Activated CD4-positive, alpha-beta T cell treated with anti-CD3 and anti-CD28 coated beads, Interleukin-2, amount 50 U/mL, for 48 hours (primary cell): ENCODE data around the gene MTMR8.
"Not testable (repeated sequence)": the region's sequence is repeated elsewhere in the genome, so short reads cannot be mapped to it uniquely, and the experiment has no call there.

Source experiments
- DNase-seq, 2 experiments: peaks; one replicate each; pipeline ENCODE4 v3.0.0-alpha.2; 2020

Gene MTMR8

DNA sequence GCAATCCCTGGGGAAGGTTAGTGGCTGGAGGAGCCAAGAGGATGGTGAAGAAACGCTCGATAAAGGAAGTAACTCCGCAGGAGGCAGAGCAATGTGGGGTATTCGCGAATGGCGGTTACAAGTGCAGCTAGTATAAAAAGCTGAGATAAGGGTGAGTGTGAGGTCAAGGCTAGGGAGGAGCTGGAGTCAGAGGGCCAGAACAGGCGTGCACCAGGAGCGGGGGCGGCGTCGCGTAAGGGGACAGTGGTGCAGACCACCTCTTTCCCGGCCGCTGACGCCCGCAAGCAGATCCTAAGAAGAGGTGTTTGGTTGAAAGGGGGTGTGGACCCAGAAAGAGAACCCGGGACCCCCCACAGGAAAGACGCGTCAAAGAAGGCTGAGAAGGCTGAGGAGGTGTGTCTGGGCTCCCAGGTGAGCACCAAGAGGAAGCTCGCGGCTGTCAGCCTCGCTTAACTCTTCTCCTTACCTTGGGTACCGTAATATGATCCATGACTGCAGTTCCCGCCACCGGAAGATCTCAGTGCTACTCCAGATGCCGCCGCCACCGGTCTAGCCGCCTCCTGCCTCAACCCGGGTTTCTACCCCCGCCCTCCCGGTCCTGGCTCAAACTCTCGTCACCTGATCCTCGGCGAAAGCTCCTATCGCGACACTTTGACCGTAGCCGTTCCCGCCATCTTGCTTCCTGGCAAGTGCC is at the start of gene MTMR8:
Gene MTMR8, minus strand, starts transcription at position 579 of the 694 bp plus-strand sequence. Its CDS starts 89 bp downstream, at position 490.
- peak; percentile 79 to 83 for DNase-seq

DNA sequence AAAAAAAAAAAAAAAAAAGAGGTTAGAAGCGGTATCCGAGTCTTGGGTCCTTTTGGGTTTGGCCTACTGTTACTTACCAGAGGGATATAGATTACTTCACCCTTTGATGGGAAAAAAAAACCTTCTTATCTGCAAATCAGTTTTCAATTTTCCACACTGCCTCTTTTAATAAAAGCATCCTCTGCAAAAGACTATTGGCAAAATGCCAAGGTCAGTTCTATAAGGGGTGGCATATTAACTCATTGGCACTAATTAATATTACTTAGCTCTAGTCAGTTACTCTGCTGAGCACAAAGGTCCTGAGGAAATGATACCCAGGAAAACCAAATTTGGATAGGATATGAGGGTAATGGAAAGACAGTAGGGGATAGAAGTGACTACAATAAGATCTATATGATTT is 44.3 kb upstream of the MTMR8 start:
- DNase-seq, result no peak

DNA sequence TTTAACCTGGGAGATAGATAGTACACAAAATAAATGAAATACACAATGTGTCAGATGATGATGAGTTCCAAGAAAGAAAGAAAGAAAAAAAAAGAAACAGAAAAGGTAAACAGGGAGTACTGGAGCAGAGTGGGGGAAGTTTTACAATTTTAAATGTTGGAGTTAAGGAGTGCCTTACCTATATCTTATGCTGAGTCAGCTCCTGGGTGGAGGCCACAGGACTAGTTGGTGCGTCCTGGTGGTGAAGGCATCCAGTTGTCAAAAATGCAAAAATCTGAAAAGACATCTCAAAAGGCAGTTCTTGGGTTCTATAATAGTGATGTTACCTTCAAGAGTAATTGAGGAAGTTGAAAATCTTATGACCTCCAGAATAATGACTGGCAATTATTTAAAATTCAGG is 42.4 kb upstream of the MTMR8 start:
- DNase-seq, result no peak

DNA sequence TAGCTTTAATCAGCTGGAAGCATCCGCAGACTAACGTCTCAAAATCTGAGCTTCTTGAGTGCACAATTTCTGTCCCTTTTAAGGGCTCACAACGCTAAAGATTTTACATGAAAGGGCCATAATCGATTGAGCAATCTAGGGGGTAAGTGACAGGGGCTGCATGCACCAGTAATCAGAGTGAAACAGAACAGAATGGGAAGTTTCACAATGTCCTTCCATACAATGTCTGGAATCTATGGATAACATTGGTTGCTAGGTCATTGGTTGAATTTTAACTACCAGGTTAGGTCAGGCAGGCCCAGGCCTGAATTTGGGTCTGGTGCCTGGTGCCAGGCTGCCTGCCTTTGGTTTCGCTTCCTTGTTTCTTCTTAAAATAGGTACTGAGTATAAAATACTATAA is 42.0 kb upstream of the MTMR8 start:
- no peak for DNase-seq

DNA sequence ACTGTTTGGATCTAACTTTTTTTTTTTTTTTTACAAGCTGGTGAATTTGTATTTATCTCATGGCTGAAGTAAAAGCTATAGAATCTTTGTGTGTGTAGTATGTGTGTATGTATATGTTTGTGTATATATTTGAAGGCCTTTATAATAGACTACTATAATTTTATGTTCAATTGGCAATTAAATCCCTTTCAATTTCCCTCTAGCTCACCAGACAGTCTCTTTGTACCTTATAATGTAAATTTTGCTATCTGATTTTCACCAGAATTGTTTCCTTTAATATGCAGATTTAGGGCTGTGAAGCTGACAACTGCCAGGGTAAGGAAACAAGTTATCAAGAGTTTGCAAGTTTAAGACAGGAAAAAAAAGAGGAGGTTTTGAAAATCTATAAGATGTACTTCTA is 33.1 kb upstream of the MTMR8 start:
- DNase-seq, result no peak

DNA sequence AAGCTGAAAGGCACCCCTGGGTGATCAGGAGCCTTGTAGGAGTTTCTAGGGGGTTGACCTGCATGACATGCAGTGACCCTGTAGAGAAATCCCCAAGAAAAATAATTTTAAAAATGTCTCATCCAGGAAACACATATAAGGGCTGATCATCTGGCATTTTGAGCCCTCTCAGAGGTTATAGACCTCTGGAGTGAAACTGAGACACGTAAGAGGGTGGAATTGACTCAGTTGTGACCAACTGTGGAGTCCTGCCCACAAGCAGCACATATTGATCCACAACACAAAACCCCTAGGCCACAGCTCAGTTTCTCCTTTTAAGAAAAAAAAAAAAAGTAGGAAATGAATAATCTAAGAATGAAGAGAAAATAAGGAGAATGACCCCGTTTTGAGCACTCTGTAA is 32.5 kb upstream of the MTMR8 start:
- no peak for DNase-seq

DNA sequence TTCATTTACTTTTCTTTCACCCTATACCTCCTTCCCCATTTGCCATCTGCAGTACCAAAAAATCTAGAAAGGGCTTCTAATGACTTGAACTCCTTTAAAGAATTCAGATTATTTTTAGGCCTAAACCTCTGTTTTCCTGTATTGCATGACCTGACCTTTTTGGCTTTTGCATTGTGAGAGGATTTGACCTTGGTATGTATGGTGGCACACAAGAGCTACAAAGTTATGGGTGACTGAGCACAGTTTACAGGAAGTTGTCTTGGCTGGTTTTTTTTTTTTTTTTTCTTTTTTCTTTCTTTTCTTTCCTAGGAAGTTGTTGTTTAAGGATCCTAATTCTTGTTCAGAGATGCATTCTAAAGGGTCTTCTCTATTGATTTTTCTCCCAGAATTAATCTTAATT is 32.0 kb upstream of the MTMR8 start:
- no peak for DNase-seq

DNA sequence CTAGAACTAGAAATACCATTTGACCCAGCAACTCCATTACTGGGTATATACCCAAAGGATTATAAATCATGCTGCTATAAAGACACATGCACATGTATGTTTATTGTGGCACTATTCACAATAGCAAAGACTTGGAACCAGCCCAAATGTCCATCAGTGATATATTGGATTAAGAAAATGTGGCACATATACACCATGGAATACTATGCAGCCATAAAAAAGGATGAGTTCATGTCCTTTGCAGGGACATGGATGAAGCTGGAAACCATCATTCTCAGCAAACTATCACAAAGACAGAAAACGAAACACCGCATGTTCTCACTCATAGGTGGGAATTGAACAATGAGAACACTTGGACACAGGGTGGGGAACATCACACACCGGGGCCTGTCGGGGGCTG is 14.5 kb upstream of the MTMR8 start:
- not testable (repeated sequence) for DNase-seq

DNA sequence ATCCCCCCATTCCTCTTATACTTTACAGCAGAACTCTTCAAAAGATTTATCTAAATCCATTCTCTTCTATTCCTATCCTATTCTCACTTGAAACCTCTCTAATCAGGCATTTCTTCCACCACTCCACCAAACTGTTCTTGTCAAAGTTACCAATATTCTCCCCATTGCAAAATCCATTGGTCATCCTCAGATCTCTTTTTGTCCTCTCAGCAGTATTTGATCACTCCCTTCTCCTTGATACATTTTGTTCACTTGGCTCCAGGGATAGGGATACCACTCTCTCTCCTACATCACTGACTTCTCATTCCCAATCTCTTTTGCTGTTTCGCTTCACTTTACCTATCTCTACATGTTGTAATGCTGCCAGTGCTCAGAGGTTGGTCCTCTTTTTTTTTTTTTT is 2.8 kb upstream of the MTMR8 start:
- no peak for DNase-seq

- DNase-seq, result no peak
Observed at GRCh38 chrX:64395568-64395929, 297 bp upstream of the MTMR8 start.

GRCh38 chrX:64394059-64394873 is 986 bp downstream of the MTMR8 start:
- peak in 1 of 2 experiments; percentile 0 for DNase-seq

DNA sequence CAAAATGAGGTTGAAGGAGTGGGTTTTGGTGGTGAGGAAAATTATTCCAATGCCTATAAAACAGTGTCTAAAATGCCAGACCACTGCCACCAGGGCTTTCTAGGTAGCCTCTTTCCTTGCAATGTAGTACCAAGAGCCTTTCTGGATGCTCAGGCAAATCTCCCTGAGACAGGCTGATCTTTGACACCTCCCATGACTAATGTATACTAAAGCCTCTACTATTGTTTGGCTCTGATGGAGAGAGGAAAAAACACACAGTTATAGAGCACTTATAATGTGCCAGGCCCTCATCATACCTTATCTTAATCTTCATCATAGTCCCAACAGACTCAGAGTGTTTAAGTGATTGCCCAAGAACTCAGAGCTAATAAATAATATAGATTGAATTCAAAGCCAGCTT is 5.8 kb downstream of the MTMR8 start:
- DNase-seq, result no peak

GRCh38 chrX:64380789-64381188 is 14.5 kb downstream of the MTMR8 start:
- DNase-seq, result not testable (repeated sequence)

DNA sequence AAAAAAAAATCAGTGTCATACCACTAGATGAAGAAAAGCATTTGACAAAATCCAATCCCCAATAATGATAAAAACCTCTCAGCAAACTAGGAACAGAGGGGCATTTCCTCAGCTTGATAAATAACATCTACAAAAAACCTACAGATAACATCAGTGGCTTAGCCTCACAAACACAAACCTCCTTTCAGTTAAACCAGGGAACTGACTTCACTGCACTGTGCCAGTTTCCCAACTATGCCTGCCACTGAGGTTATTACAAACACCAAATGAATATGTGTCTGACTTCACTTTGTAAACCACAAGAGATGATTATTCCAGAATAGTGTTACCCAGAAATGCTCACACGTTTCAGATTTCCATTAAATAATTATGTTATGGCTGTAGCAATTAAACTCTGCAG is 15.3 kb downstream of the MTMR8 start:
- DNase-seq, result no peak

GRCh38 chrX:64377753-64378152 is 17.5 kb downstream of the MTMR8 start:
- no peak for DNase-seq

- DNase-seq, result no peak
Observed at GRCh38 chrX:64352081-64352480, 43.2 kb downstream of the MTMR8 start.

- no peak for DNase-seq
Observed at GRCh38 chrX:64350521-64350920, 44.7 kb downstream of the MTMR8 start.

- DNase-seq, result no peak
Observed at GRCh38 chrX:64350047-64350446, 45.2 kb downstream of the MTMR8 start.

DNA sequence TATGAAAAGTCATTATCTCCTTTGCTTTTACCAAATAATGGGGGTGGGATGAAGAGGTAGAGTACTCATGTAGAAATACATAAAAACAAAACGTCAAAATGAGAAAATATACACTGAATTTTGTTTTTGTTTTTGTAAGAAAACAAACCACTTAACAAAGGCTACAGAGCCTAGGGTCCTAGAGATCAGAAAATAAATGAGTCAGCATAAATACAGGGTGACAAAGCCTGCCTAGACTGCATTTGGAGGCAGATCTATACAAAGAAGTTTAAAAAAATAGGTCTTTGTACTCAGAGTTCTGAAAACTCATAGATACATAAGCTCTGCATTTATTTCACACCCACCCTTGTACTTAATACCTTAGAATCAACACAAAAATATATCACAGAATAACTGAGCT is 52.4 kb downstream of the MTMR8 start:
- DNase-seq, result no peak

GRCh38 chrX:64338296-64338695 is 57.0 kb downstream of the MTMR8 start:
- no peak for DNase-seq

- DNase-seq, result no peak
Observed at GRCh38 chrX:64334467-64334866, 60.8 kb downstream of the MTMR8 start.

DNA sequence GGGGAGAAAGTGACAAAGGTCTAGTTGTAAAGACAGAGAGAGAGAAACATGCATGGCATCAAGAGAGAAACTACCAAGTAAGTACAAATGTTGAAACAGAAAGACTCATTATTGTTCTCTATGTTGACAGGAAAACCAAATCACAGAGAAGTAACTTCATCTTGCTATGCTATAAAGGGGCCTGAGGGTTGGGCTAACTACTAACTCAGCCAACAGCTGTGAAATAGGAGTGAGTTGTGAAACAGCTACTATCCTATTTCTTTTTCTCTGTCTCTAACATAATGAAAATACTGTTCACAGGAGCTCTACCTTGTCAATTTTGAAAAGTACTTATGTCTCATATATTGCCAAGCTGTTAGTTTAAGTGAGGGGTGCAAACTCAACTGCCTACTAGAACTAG is 65.0 kb downstream of the MTMR8 start:
- DNase-seq, result no peak

DNA sequence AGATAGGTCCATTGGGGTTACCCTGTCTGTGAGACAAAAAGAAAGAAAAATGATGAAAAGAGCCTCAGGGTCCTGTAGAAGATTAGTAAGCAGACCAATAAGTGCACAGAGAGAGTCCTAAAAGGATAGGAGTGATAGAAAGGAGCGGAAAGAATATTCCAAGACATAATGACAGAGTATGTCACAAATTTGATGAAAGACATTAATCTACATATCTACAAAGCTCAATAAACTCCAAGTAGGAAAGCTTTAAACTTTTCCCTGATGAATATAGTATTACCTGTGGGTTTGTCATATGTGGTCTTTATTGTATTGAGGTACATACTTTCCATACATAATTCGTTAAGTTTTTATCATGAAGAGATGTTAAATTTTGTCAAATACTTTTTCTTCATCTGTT is 73.7 kb downstream of the MTMR8 start:
- no peak for DNase-seq

DNA sequence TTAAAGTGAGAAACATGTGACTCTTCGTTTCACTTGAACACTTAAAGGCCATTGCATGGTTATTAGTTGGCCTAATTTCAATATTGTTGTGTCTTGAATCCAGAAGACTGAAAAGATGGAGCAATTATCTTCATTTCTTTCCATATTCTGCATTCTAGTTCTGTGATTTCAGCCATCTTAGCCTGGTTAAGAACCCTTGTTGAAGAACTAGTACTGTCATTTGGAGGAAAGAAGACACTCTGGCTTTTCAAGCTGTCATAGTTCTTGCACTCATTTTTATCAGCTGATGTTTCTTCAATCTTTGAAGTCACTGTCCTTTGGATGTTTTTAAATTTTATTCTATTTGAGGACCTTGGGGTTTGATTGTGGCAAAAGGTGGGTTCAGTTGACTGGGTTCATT is 81.6 kb downstream of the MTMR8 start:
- no peak for DNase-seq

DNA sequence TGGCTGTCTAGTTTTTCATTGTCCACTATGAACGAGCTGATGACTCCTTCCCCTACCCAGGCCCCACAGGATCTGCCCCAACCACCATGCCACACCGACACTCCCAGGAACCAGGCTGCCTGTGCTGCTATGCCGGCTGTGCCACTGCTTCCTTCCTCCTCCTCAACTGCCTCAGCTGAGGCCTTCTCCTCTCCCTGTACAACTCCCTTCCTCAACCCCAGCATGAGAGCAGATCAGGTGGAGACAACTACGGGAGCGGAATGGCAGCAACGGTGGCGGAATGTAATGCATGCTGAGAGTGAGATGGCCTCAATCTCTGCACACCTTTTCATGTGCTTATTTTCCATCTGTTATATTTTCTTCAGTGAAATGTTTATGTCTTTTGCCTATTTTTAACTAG is 88.5 kb downstream of the MTMR8 start:
- no peak for DNase-seq
